Osteoblast (primary cell): ENCODE data around the gene WASF2. TPM values are rescaled to one million over a fixed set of nuclear protein-coding genes. Genes with fewer than 3 reads are reported as not detected.

Experiments
- DNase-seq: peaks from one replicate; pipeline ENCODE4 v3.0.0; 2011; ENCODE audit warnings: low spot score, mixed read lengths; ENCODE audit not compliant: insufficient read length; ENCODE audit errors: missing footprints
- H2AFZ ChIP-seq: 2 replicates; pipeline ENCODE4 v1.6.0; 2011; ENCODE audit warnings: mild to moderate bottlenecking, low read length
- H3K27ac ChIP-seq: 2 replicates; pipeline ENCODE4 v1.5.1; 2011; ENCODE audit warnings: mild to moderate bottlenecking, low read depth, low read length, moderate library complexity
- H3K27me3 ChIP-seq: 2 replicates; pipeline ENCODE4 v1.6.0; 2012; ENCODE audit warnings: mild to moderate bottlenecking, control low read depth, inconsistent platforms, low read length, moderate library complexity; ENCODE audit not compliant: insufficient read depth
- H3K36me3 ChIP-seq: 2 replicates; pipeline ENCODE4 v1.5.1; 2011; ENCODE audit warnings: mild to moderate bottlenecking, low read length, control low read depth, moderate library complexity; ENCODE audit not compliant: insufficient read depth
- H3K4me1 ChIP-seq: 2 replicates; pipeline ENCODE4 v1.5.1; 2011; ENCODE audit warnings: mild to moderate bottlenecking, low read length, control low read depth, moderate library complexity; ENCODE audit not compliant: insufficient read depth
- H3K4me2 ChIP-seq: 2 replicates; pipeline ENCODE4 v1.6.0; 2011; ENCODE audit warnings: mild to moderate bottlenecking, low read length; ENCODE audit not compliant: insufficient read depth
- H3K4me3 ChIP-seq: fragments of 200-600 bp; sonication (generic); 3 replicates; pipeline ENCODE4 v1.5.1; 2012; ENCODE audit warnings: mild to moderate bottlenecking, low read length, inconsistent platforms; ENCODE audit not compliant: insufficient read depth
- H3K79me2 ChIP-seq: 2 replicates; pipeline ENCODE4 v1.6.0; 2012; ENCODE audit warnings: mild to moderate bottlenecking, low read length, control low read depth, inconsistent platforms; ENCODE audit not compliant: insufficient read depth
- H3K9me3 ChIP-seq: 2 replicates; pipeline ENCODE4 v1.5.1; 2011; ENCODE audit warnings: low read depth, low read length, control low read depth
- H4K20me1 ChIP-seq: 2 replicates; pipeline ENCODE4 v1.6.0; 2012; ENCODE audit warnings: mild to moderate bottlenecking, low read length, control low read depth; ENCODE audit not compliant: insufficient read depth
- total RNA-seq: library from RNA; depleted of rRNA; stranded (reverse); fragments of >200 nt; gene quantifications from 2 replicates; pipeline ENCODE4 v1.2.3, GENCODE V29; 2012
- TF ChIP-seq, protein P1 (sequence below): IDR thresholded peaks from 2 replicates; pipeline ENCODE4 v1.5.1; 2011; ENCODE audit warnings: mild to moderate bottlenecking, low read depth, low read length, moderate library complexity; ENCODE audit errors: extremely low read depth

Gene WASF2
- total RNA-seq, 1 donor, result 24.6 TPM

DNA sequence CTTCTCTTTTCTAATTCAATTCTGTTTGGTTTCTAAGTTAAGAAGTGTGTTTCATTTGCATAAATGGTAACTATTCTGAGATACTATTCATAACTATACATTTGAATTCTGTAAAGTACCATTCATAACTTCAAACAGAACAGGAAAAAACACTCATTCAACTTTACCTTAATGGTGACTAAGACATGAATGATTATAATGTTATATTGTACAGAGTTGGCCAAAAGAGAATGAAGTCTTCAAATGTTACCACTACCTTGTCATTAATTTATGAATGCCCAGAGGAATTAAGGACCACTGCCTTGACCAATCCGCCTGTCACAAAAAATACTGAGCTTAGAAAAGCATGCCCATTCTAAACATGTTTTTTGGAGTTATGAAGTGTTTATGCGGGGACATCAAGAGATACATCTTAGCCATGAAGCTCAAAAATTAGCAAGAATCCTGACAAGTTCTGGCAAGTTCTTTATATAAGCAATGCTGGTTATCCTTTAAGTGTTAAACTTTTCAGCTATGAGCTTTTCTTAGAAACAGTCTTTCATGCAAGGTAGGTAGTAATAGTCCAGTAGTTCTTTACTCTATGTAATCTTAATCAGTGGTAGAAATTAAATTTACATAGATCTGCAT, 7.9 kb downstream of the WASF2 start:
- H3K4me1 ChIP-seq, result no peaks in the 10 kb centered on the region
- DNase-seq, result no peak
- no peaks in the 10 kb centered on the region for H3K9me3 ChIP-seq
- peaks cover 92% of the 10 kb centered on the region for H3K79me2 ChIP-seq
- peaks cover 44% of the 10 kb centered on the region for H4K20me1 ChIP-seq
- no peak overlapping the region for H3K4me2 ChIP-seq
- H3K4me3 ChIP-seq, result no peak overlapping the region
- TF ChIP-seq, protein P1, sequence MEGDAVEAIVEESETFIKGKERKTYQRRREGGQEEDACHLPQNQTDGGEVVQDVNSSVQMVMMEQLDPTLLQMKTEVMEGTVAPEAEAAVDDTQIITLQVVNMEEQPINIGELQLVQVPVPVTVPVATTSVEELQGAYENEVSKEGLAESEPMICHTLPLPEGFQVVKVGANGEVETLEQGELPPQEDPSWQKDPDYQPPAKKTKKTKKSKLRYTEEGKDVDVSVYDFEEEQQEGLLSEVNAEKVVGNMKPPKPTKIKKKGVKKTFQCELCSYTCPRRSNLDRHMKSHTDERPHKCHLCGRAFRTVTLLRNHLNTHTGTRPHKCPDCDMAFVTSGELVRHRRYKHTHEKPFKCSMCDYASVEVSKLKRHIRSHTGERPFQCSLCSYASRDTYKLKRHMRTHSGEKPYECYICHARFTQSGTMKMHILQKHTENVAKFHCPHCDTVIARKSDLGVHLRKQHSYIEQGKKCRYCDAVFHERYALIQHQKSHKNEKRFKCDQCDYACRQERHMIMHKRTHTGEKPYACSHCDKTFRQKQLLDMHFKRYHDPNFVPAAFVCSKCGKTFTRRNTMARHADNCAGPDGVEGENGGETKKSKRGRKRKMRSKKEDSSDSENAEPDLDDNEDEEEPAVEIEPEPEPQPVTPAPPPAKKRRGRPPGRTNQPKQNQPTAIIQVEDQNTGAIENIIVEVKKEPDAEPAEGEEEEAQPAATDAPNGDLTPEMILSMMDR, result no peak
- no peak overlapping the region for H3K27ac ChIP-seq
- H3K36me3 ChIP-seq, result no peaks in the 10 kb centered on the region
- no peak overlapping the region for H2AFZ ChIP-seq
- H3K27me3 ChIP-seq, result no peaks in the 10 kb centered on the region

DNA sequence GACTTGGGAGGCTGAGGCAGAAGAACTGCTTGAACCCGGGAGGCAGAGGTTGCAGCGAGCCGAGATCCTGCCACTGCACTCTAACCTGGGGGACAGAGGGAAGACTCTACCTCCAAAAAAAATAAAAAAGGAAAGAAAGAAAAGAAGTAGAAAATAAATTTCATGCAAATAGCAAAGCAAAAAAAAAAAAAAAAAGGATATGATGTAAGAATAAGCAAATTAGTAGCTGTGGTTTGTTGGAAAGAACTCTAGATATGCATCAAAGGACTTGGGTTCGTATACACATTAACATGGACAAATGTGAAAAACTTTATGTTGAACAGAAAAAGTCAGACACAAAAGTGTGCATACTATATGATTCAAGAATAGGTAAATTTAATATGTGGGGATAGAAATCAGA, 11.9 kb downstream of the WASF2 start:
- H3K4me3 ChIP-seq, result no peak overlapping the region
- DNase-seq, result no peak
- H3K9me3 ChIP-seq, result no peaks in the 10 kb centered on the region
- no peaks in the 10 kb centered on the region for H3K36me3 ChIP-seq
- H3K27ac ChIP-seq, result no peak overlapping the region
- H3K4me1 ChIP-seq, result no peaks in the 10 kb centered on the region
- H3K79me2 ChIP-seq, result peaks cover 95% of the 10 kb centered on the region
- no peak overlapping the region for H3K4me2 ChIP-seq
- TF ChIP-seq, protein P1, result no peak
- H2AFZ ChIP-seq, result no peak overlapping the region
- no peaks in the 10 kb centered on the region for H3K27me3 ChIP-seq
- H4K20me1 ChIP-seq, result peaks cover 58% of the 10 kb centered on the region

DNA sequence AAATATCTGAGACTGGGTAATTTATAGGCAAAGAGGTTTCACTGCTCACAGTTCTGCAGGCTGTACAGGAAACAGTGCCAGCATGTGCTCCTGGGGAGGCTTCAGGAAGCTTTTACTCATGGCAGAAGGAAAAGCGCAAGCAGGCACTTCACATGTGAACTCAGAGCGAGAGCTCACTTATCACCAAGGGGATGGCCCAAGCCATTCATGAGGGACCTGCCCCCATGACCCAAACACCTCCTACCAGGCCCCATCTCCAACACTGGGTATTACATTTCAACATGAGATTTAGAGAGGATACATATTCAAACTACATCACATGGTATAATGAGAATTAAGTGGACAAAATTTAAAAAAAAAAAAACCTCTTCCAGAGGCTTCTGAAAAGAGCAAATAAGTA, 13.7 kb downstream of the WASF2 start:
- H3K27me3 ChIP-seq, result no peaks in the 10 kb centered on the region
- no peak overlapping the region for H2AFZ ChIP-seq
- H4K20me1 ChIP-seq, result peaks cover 57% of the 10 kb centered on the region
- H3K4me3 ChIP-seq, result no peak overlapping the region
- DNase-seq, result no peak
- H3K36me3 ChIP-seq, result no peaks in the 10 kb centered on the region
- no peak overlapping the region for H3K27ac ChIP-seq
- H3K4me2 ChIP-seq, result no peak overlapping the region
- no peaks in the 10 kb centered on the region for H3K9me3 ChIP-seq
- peaks cover 95% of the 10 kb centered on the region for H3K79me2 ChIP-seq
- TF ChIP-seq, protein P1, result no peak
- H3K4me1 ChIP-seq, result no peaks in the 10 kb centered on the region

DNA sequence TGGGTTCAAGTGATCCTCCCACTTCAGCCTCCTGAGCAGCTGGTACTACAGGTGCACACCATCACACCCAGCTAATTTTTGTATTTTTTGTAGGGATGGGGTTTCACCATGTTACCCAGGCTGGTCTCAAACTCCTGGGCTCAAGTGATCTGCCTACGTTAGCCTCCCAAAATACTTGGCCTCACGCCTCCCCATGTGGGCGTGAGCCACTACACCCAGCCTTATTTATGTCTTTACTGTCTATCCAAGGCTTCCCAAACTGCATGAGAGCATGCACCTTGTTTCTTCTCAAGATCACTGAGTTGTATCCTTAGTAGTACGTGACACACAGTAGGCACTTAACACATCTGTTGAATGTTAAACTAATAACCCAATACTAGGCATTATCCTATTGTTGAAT, 14.2 kb downstream of the WASF2 start:
- no peak for DNase-seq
- no peaks in the 10 kb centered on the region for H3K4me1 ChIP-seq
- H3K9me3 ChIP-seq, result no peaks in the 10 kb centered on the region
- H4K20me1 ChIP-seq, result peaks cover 57% of the 10 kb centered on the region
- no peak overlapping the region for H2AFZ ChIP-seq
- no peak overlapping the region for H3K27ac ChIP-seq
- TF ChIP-seq, protein P1, result no peak
- H3K4me2 ChIP-seq, result no peak overlapping the region
- H3K4me3 ChIP-seq, result no peak overlapping the region
- no peaks in the 10 kb centered on the region for H3K27me3 ChIP-seq
- peaks cover 93% of the 10 kb centered on the region for H3K79me2 ChIP-seq
- H3K36me3 ChIP-seq, result no peaks in the 10 kb centered on the region
